Measurements from ENCODE around the gene METRNL. TPM values are rescaled to one million over a fixed set of nuclear protein-coding genes. Genes with fewer than 3 reads are reported as not detected.

The METRNL gene
- total RNA-seq, 1 experiment from 2014 or later: 27.8 TPM

- in situ Hi-C loops (cut with HindIII; ENCODE audit: low sequenced_read_pairs): no loop called here
- no peak for DNase-seq (ENCODE audit: low spot score)
Measured at GRCh38 chr17:83099570-83100181, 20.3 kb downstream of the METRNL start.

- no peak for DNase-seq (ENCODE audit: low spot score)
- in situ Hi-C loops (cut with HindIII; ENCODE audit: low sequenced_read_pairs): no loop called here
Measured at GRCh38 chr17:83100220-83100852, 20.9 kb downstream of the METRNL start.

GRCh38 chr17:83100853-83101391, 21.5 kb downstream of the METRNL start:
- in situ Hi-C loops (cut with HindIII; ENCODE audit: low sequenced_read_pairs): no loop called here
- DNase-seq (ENCODE audit: low spot score): no peak

GRCh38 chr17:83101805-83102480, 22.5 kb downstream of the METRNL start:
- no peak for DNase-seq (ENCODE audit: low spot score)
- in situ Hi-C loops (cut with HindIII; ENCODE audit: low sequenced_read_pairs): no loop called here

- no peak for DNase-seq (ENCODE audit: low spot score)
- in situ Hi-C loops (cut with HindIII; ENCODE audit: low sequenced_read_pairs): no loop called here
Measured at GRCh38 chr17:83103200-83103942, 24.0 kb downstream of the METRNL start.

- DNase-seq (ENCODE audit: low spot score): no peak
- in situ Hi-C loops (cut with HindIII; ENCODE audit: low sequenced_read_pairs): no loop called here
Measured at GRCh38 chr17:83103943-83104311, 24.5 kb downstream of the METRNL start.

- in situ Hi-C loops (cut with HindIII; ENCODE audit: low sequenced_read_pairs): no loop called here
- no peak for DNase-seq (ENCODE audit: low spot score)
Measured at GRCh38 chr17:83104577-83105505, 25.4 kb downstream of the METRNL start.

- no peak for DNase-seq (ENCODE audit: low spot score)
Measured at GRCh38 chr17:83105512-83105911, 26.1 kb downstream of the METRNL start.

GRCh38 chr17:83106056-83106588, 26.7 kb downstream of the METRNL start:
- no peak for DNase-seq (ENCODE audit: low spot score)
- in situ Hi-C loops (cut with HindIII; ENCODE audit: low sequenced_read_pairs): no loop called here

More at GRCh38 chr17:83105512-83105911, 26.1 kb downstream of the METRNL start:
- in situ Hi-C loops (cut with HindIII; ENCODE audit: low sequenced_read_pairs): no loop called here

GRCh38 chr17:83106913-83107655, 27.7 kb downstream of the METRNL start:
- in situ Hi-C loops (cut with HindIII; ENCODE audit: low sequenced_read_pairs): no loop called here

GRCh38 chr17:83107656-83108048, 28.2 kb downstream of the METRNL start:
- DNase-seq (ENCODE audit: low spot score): no peak
- in situ Hi-C loops (cut with HindIII; ENCODE audit: low sequenced_read_pairs): no loop called here

More at GRCh38 chr17:83106913-83107655, 27.7 kb downstream of the METRNL start:
- no peak for DNase-seq (ENCODE audit: low spot score)

GRCh38 chr17:83108709-83109108, 29.3 kb downstream of the METRNL start:
- DNase-seq (ENCODE audit: low spot score): no peak
- in situ Hi-C loops (cut with HindIII; ENCODE audit: low sequenced_read_pairs): no loop called here

- in situ Hi-C loops (cut with HindIII; ENCODE audit: low sequenced_read_pairs): no loop called here
- DNase-seq (ENCODE audit: low spot score): no peak
Measured at GRCh38 chr17:83109386-83109785, 30.0 kb downstream of the METRNL start.

- in situ Hi-C loops (cut with HindIII; ENCODE audit: low sequenced_read_pairs): no loop called here
- DNase-seq (ENCODE audit: low spot score): no peak
Measured at GRCh38 chr17:83109793-83110645, 30.6 kb downstream of the METRNL start.

- no peak for DNase-seq (ENCODE audit: low spot score)
- in situ Hi-C loops (cut with HindIII; ENCODE audit: low sequenced_read_pairs): no loop called here
Measured at GRCh38 chr17:83110735-83111134, 31.3 kb downstream of the METRNL start.

- no peak for DNase-seq (ENCODE audit: low spot score)
- in situ Hi-C loops (cut with HindIII; ENCODE audit: low sequenced_read_pairs): no loop called here
Measured at GRCh38 chr17:83111516-83112282, 32.3 kb downstream of the METRNL start.
